B cell (primary cell): Measurements from ENCODE around the gene GGA2.

Experiments used
- CTCF ChIP-seq: fragments of 200-600 bp; IDR thresholded peaks from one replicate; pipeline ENCODE4 v1.8.0; 2022; ENCODE audit warnings: antibody characterized with exemption, mild to moderate bottlenecking
- EZH2 ChIP-seq: IDR thresholded peaks from 2 replicates; pipeline ENCODE4 v1.6.1; 2012; ENCODE audit warnings: borderline replicate concordance, low read depth, mild to moderate bottlenecking, moderate library complexity, low read length; ENCODE audit not compliant: insufficient read depth, poor library complexity, severe bottlenecking

- no peak for TF ChIP-seq CTCF
- no peak for TF ChIP-seq EZH2
Observed at GRCh38 chr16:23416816-23417215, 93.5 kb downstream of the GGA2 start.
